ENCODE results near the gene SDR42E2.

- TF ChIP-seq CTCF (conservative IDR thresholded peaks at IDR 0.05; ENCODE audit: low read depth, low read length) (peak; percentile 84), EZH2 (IDR thresholded peaks at IDR 0.05; ENCODE audit: low read length, unreplicated experiment) (no peak), EZH2phosphoT487 (IDR thresholded peaks at IDR 0.05; ENCODE audit: borderline replicate concordance, low read length) (no peak)
Observed at GRCh38 chr16:22195695-22196558, 33.6 kb downstream of the SDR42E2 start.
